T47D (cell line): ENCODE results near the gene EIPR1.

Experiments used
- DNase-seq, 2 experiments: peaks; one replicate each; pipeline versions ENCODE4 v3.0.0 to v3.0.0-alpha.2; 2011 to 2012; ENCODE audit warnings: low read depth in 1 of 2, low spot score in 1 of 2
- JUND ChIP-seq: IDR thresholded peaks from 2 replicates; pipeline ENCODE4 v1.6.1; 2012; ENCODE audit warnings: low read depth
- in situ Hi-C: cut with HindIII; loops from 2 replicates; pipeline ENCODE4 v1.10.0; 2016; ENCODE audit warnings: low sequenced_read_pairs, low pct_unique_long_range_greater_than_20kb

EIPR1 gene

GRCh38 chr2:3342324-3342723, 35.3 kb downstream of the EIPR1 start:
- in situ Hi-C loops: no loop called here
- no peak for TF ChIP-seq JUND
- DNase-seq: no peak

GRCh38 chr2:3341336-3341735, 36.3 kb downstream of the EIPR1 start:
- DNase-seq: no peak
- TF ChIP-seq JUND: no peak
- in situ Hi-C loops: no loop called here

- TF ChIP-seq JUND: no peak
- in situ Hi-C loops: no loop called here
- DNase-seq: no peak
These were observed 37.5 kb downstream of the EIPR1 start for GRCh38 chr2:3340144-3340543.

GRCh38 chr2:3338340-3338739, 39.3 kb downstream of the EIPR1 start:
- no peak for TF ChIP-seq JUND
- no peak for DNase-seq
- in situ Hi-C loops: no loop called here

- DNase-seq: no peak
- TF ChIP-seq JUND: no peak
- in situ Hi-C loops: no loop called here
These were observed 40.8 kb downstream of the EIPR1 start for GRCh38 chr2:3336844-3337243.

GRCh38 chr2:3334392-3335345, 42.9 kb downstream of the EIPR1 start:
- no peak for TF ChIP-seq JUND
- in situ Hi-C loops: no loop called here
- DNase-seq: no peak

GRCh38 chr2:3332133-3332532, 45.5 kb downstream of the EIPR1 start:
- no peak for TF ChIP-seq JUND
- in situ Hi-C loops: no loop called here
- DNase-seq: no peak

- in situ Hi-C loops: no loop called here
- no peak for TF ChIP-seq JUND
- DNase-seq: no peak
These were observed 48.1 kb downstream of the EIPR1 start for GRCh38 chr2:3329491-3329890.

- DNase-seq: no peak
- TF ChIP-seq JUND: no peak
- in situ Hi-C loops: no loop called here
These were observed 50.7 kb downstream of the EIPR1 start for GRCh38 chr2:3326871-3327270.

- in situ Hi-C loops: no loop called here
- no peak for TF ChIP-seq JUND
- no peak for DNase-seq
These were observed 51.5 kb downstream of the EIPR1 start for GRCh38 chr2:3326182-3326537.

GRCh38 chr2:3325458-3326181, 52.0 kb downstream of the EIPR1 start:
- DNase-seq: no peak
- in situ Hi-C loops: no loop called here
- no peak for TF ChIP-seq JUND

GRCh38 chr2:3324404-3325281, 53.0 kb downstream of the EIPR1 start:
- in situ Hi-C loops: no loop called here
- TF ChIP-seq JUND: no peak
- no peak for DNase-seq
